GM12891 (cell line): ENCODE data around the gene F11R.

ENCODE experiments used
- PAX5 ChIP-seq: IDR thresholded peaks from 2 replicates; pipeline ENCODE4 v1.6.1; 2011; ENCODE audit warnings: low read length, moderate library complexity, mild to moderate bottlenecking; ENCODE audit not compliant: insufficient read depth, severe bottlenecking
- POLR2A ChIP-seq: IDR thresholded peaks from 2 replicates; pipeline ENCODE4 v1.6.1; 2011; ENCODE audit warnings: low read depth, low read length, control low read depth
- POLR2AphosphoS5 ChIP-seq: IDR thresholded peaks from 2 replicates; pipeline ENCODE4 v1.6.1; 2011; ENCODE audit warnings: low read depth, low read length, control low read depth
- SPI1 ChIP-seq: IDR thresholded peaks from 2 replicates; pipeline ENCODE4 v1.6.1; 2011; ENCODE audit warnings: low read depth, low read length, control low read depth
- TAF1 ChIP-seq: IDR thresholded peaks from 2 replicates; pipeline ENCODE4 v1.6.1; 2011; ENCODE audit warnings: low read depth, low read length, control low read depth

GRCh38 chr1:161021165-161021969 lies 415 bp upstream of the F11R start:
- TF ChIP-seq POLR2A (no peak; the same call in 1 of the 2 replicates), PAX5 (no peak), TAF1 (no peak; the same call in 1 of the 2 replicates), POLR2AphosphoS5 (0 out of 2 replicates have a peak, but pooled peaks have one; percentile 49), SPI1 (peak; percentile 62)
